Tibial nerve (tissue), 4 donors: ENCODE results near the gene MACF1.

Experiments
- EP300 ChIP-seq, 2 donors: sonication (generic); formaldehyde crosslinking; IDR thresholded peaks; one replicate each; pipeline ENCODE4 v1.6.1; 2017; ENCODE audit warnings: antibody characterized with exemption in 2 of 2, mild to moderate bottlenecking in 1 of 2
- POLR2A ChIP-seq, 2 donors: fragments of 450-650 bp; IDR thresholded peaks; one replicate each; pipeline ENCODE4 v1.6.1; 2017; ENCODE audit warnings: antibody characterized with exemption in 2 of 2, mild to moderate bottlenecking in 2 of 2, moderate library complexity in 2 of 2
- TF ChIP-seq, protein P1 (sequence below), 5 experiments: fragments of 200-600 bp in 3 of 5; fragments of 450-650 bp in 2 of 5; sonication (generic) in 3 of 5; IDR thresholded peaks; one replicate each; pipeline ENCODE4 v1.5.1; 2016 to 2019; ENCODE audit warnings: antibody characterized with exemption in 5 of 5, mild to moderate bottlenecking in 3 of 5, moderate library complexity in 2 of 5

DNA sequence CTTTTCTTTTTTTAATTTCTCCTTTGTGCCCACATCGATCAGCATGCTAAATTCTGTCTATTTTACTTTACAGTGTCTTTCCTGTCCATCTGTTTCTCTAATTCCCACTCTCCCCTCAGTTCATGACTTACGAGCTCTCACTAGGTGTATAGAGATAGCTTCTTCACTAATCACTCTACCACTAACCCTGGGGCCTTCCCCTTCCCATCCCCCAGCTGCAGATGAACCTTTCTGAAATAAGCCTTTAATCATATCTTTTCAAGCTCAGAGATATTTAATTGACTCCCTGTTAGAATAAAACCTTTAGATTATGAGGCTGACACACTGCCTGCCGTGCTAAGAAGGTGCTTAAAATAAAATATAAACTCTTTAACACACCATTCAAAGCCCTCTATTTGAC lies 220.7 kb downstream of the MACF1 start:
- TF ChIP-seq, protein P1, sequence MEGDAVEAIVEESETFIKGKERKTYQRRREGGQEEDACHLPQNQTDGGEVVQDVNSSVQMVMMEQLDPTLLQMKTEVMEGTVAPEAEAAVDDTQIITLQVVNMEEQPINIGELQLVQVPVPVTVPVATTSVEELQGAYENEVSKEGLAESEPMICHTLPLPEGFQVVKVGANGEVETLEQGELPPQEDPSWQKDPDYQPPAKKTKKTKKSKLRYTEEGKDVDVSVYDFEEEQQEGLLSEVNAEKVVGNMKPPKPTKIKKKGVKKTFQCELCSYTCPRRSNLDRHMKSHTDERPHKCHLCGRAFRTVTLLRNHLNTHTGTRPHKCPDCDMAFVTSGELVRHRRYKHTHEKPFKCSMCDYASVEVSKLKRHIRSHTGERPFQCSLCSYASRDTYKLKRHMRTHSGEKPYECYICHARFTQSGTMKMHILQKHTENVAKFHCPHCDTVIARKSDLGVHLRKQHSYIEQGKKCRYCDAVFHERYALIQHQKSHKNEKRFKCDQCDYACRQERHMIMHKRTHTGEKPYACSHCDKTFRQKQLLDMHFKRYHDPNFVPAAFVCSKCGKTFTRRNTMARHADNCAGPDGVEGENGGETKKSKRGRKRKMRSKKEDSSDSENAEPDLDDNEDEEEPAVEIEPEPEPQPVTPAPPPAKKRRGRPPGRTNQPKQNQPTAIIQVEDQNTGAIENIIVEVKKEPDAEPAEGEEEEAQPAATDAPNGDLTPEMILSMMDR (IDR thresholded peaks at IDR 0.05) = no peak
- TF ChIP-seq EP300 (IDR thresholded peaks at IDR 0.05) (no peak), POLR2A (IDR thresholded peaks at IDR 0.05) (no peak)
